Choroid plexus epithelial cell (primary cell): ENCODE measurements around the gene NUMBL.

ENCODE experiments used
- DNase-seq: peaks from one replicate; pipeline ENCODE4 v3.0.0-alpha.2; 2010; ENCODE audit warnings: low read depth
- H3K4me3 ChIP-seq: 2 replicates; pipeline ENCODE4 v1.5.1; 2011; ENCODE audit warnings: low read depth, mild to moderate bottlenecking, control low read depth, low read length, moderate library complexity
- CTCF ChIP-seq: conservative IDR thresholded peaks from 2 replicates; pipeline ENCODE4 v1.5.1; 2011; ENCODE audit warnings: low read depth, mild to moderate bottlenecking, control low read depth, inconsistent platforms, low read length, moderate library complexity

NUMBL gene

GRCh38 chr19:40622773-40623075 is 67.7 kb downstream of the NUMBL start:
- no peak overlapping the region for H3K4me3 ChIP-seq
- no peak for TF ChIP-seq CTCF
- no peak for DNase-seq

GRCh38 chr19:40621966-40622772 is 68.3 kb downstream of the NUMBL start:
- H3K4me3 ChIP-seq = no peak overlapping the region

GRCh38 chr19:40621283-40621682 is 69.2 kb downstream of the NUMBL start:
- TF ChIP-seq CTCF = no peak
- no peak for DNase-seq
- H3K4me3 ChIP-seq = no peak overlapping the region

More at GRCh38 chr19:40621966-40622772, 68.3 kb downstream of the NUMBL start:
- DNase-seq = no peak
- TF ChIP-seq CTCF = no peak

- DNase-seq = no peak
- no peak for TF ChIP-seq CTCF
- H3K4me3 ChIP-seq = no peak overlapping the region
Measured at GRCh38 chr19:40620161-40620485, 70.3 kb downstream of the NUMBL start.

GRCh38 chr19:40619333-40620160 is 70.9 kb downstream of the NUMBL start:
- no peak overlapping the region for H3K4me3 ChIP-seq
- TF ChIP-seq CTCF = no peak
- DNase-seq = no peak

GRCh38 chr19:40617961-40618360 is 72.5 kb downstream of the NUMBL start:
- no peak for DNase-seq
- H3K4me3 ChIP-seq = no peak overlapping the region
- no peak for TF ChIP-seq CTCF
